ENCODE results near the gene CDYL.
"Not testable (repeated sequence)": the region's sequence is repeated elsewhere in the genome, so short reads cannot be mapped to it uniquely, and the experiment has no call there.

Gene CDYL

GRCh38 chr6:4805553-4806336 is 29.5 kb downstream of the CDYL start:
- peak; percentile 37 for DNase-seq

- no peak for DNase-seq
These were observed 30.1 kb downstream of the CDYL start for GRCh38 chr6:4806337-4806725.

DNA sequence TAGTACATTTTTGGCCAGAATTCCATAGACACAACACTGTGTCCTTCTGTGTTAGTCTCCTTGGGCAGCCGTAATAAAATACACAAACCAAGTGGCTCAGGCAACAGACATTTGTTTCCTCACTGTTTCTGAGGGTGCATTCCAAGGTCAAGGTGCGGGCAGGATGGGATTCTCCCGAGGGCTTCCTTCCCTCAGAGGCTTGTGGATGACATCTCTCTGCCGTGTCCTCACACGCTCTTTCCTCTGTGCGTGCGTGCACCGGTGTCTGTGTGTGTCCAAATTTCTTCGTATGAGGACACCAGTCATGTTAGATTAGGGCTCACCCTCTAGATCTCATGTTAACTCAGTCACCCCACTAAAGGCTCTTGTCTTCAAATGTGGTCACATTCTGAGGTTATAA is 30.6 kb downstream of the CDYL start:
- no peak for DNase-seq

DNA sequence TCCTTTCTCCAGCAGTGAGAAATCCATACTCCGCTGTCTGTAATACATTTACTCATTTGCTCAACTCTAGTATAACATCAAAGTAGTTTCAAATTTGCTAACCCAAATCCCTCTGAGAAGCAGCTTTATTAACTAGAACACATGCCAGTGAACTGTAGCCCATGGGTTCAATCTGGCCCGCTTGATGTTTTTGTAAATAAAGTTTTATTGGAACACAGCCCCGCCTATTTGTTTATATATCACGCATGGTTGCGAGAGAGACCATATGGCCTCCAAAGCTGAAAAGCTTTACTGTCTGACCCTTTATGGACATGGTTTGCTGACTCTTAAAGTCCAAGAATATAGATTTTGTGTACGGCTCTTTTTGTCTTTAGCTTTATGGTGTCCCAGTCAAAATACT is 32.2 kb downstream of the CDYL start:
- DNase-seq: no peak

DNA sequence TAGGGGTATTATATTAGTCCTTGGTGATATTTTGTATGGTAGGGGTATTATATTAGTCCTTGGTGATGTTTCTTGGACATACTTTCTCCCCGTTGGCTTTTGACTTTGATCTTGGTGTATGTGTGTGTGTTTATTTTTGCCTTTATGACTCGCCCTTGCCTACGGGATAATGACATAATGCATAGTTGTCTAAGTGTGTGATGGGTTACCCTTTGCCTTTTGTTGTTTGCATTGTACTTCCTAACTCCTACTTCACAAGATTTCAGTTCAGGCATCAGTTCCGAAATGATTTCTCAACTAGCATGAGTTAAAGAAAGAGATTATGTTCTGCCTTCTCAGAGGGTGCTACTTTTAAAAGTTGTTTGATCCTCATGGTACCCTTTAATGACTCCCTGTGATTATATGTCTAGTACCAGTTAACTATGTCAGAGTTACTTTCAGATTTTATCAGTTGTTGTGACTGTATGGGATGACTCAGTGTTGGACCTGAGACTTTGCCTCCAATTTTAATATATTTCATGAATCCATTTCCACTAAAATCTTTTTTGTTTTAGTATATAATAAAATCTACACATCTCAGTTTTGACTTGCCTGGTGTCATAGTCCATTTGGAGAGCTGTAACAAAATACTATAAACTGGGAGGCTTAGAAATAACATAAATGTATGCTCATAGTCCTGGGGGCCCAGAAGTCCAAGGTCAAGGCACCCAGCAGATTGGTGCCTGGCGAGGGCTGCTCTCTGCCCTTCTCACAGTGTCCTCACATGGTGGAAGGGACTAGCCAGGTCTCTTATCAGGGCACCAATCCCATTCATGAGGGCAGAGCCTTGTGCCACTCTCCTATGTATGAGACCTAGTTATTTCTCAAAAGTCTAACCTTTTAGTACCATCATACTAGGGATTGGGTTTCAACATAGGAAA is 34.1 kb downstream of the CDYL start:
- no peak for DNase-seq

GRCh38 chr6:4812068-4812467 is 35.9 kb downstream of the CDYL start:
- DNase-seq: no peak

GRCh38 chr6:4813055-4813454 is 36.9 kb downstream of the CDYL start:
- DNase-seq: no peak

DNA sequence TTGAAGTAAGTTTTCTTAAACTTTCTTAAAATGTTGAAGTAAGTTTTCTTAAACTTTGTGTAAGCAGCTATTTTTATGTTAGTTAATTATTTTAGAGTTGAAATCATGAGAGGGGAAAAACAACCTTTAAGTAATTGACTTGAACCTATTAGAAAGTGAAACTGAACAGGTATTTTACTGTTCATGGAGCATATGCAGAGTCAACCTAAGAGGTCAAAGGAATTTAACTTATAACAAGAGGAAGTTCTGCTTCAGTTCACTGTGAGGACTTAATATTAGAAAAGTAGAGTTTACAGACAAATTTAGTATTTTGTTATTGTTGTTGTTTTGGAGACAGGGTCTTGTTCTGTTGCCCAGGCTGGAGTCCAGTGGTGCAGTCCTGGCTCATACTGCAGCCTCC is 38.0 kb downstream of the CDYL start:
- no peak for DNase-seq

DNA sequence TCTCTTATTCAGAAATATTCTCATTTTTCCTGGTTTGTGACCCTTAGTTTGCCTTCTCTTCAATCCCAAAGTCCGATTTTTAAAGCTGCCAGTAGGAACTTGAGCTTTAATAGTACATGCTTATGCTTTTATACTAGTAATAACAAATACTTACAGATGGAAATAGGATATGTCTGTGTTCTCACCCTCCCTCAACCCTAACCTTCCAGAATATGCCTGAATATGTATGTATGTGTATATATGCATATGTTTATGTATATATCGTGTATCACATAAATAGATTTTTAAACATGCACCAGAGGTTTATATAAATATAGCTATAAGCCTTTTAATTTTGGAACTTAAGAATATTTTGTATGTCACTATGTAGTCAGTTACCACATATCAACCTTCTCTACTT is 38.8 kb downstream of the CDYL start:
- DNase-seq: no peak

DNA sequence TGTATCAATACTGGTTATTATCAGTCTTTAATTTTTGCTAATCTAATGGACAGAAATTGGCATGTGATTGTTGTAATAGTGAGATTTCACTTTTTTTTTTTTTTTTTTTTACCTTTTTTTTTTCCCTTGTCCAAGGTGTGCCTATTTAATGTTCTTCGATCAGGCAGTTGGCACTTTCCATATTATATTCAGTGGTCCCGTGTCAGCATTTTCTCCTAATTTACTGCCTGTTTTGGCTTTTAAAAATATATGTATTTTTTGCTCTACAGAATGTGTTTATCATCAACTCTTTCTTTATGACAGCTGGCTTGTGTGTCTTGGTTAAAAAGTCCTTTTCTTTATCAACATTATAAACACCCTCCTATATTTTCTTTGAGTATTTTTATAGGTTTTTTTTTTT is 39.4 kb downstream of the CDYL start:
- no peak for DNase-seq

DNA sequence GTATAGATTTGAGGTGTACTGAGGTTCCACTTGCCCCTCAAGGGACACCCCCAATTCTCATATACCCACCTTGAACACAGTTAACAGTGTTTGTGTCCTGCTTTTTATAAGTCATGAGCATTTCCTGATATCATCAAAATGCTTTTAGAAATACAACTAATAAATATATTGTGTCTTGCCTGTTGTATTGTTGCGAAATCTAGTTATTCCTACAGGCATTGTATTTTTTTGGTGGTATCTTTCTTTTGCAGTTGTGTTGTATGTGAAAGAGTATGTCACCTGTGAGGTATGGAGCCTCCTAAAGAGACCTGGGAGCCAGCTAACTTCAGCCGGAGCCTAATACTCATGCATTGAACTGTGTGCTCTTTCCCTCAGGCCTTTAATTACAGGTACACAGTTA is 40.7 kb downstream of the CDYL start:
- DNase-seq: no peak

GRCh38 chr6:4817551-4817950 is 41.3 kb downstream of the CDYL start:
- no peak for DNase-seq

DNA sequence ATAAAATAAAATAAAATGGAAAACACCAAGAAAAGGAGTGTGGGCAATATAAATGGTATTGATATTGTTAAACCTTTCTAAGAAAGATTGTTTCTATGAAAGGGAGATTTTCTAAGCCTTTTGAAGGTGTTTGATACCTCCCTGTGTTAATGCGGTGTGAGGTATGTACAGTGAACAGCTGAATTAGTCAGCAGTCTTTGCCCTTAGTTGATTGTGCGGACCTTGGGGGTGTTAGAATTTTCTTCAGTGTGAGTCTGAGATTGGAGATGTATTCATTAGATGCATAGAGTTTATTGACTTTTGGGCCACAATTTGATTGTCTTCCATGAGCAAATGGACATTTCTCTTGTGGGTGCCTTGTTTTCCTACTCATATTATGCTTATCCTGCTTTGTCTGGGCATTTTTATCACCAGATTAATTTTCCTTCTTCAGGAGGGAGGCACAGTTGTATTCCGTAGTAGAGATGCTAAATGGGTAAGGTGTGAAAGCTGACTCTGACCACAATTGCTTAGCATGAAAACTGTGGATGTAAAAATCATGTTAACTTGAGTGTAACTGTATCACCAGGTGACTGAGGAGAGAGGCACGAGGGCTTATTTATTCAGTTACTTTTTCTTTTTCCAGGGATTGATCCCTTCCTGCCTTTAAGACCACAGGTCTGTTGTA is 42.2 kb downstream of the CDYL start:
- DNase-seq: no peak

DNA sequence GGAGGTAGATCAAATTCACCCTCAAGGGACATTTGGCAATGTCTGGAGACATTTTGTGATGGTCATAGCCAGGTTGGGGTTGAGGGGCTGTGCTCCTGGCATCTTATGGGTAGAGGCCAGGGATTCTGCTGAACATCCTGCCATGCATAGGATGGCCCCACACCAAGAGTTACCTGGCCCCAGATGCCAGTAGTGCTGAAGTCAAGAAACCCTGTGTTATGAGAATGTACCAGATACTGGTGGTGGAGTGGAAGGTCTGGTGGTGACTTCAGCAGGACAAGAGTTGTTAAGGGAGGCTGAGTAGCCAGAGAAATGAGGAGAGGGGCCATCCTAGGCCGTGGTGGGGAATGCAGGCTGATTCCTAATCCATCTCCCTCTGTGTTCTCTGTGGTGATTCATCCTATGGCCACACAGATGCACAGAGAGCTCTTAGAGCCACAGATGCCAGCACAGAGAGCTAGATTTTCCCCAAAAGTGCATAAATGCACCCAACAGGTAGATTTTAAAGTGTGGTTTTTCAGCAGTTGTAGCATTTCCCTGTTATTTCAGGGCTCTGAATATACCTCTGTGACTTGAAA is 43.6 kb downstream of the CDYL start:
- no peak for DNase-seq

GRCh38 chr6:4820704-4821276 is 44.6 kb downstream of the CDYL start:
- no peak for DNase-seq

GRCh38 chr6:4822476-4822875 is 46.3 kb downstream of the CDYL start:
- DNase-seq: no peak

GRCh38 chr6:4828187-4828698 is 52.0 kb downstream of the CDYL start:
- DNase-seq: no peak

GRCh38 chr6:4829089-4829488 is 52.9 kb downstream of the CDYL start:
- no peak for DNase-seq

DNA sequence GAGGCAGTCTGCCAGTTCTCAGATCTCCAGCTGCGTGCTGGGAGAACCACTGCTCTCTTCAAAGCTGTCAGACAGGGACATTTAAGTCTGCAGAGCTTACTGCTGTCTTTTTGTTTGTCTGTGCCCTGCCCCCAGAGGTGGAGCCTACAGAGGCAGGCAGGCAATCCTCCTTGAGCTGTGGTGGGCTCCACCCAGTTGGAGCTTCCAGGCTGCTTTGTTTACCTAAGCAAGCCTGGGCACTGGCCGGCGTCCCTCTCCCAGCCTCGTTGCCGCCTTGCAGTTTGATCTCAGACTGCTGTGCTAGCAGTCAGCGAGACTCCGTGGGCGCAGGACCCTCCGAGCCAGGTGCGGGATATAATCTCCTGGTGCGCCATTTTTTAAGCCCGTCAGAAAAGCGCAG is 59.3 kb downstream of the CDYL start:
- DNase-seq: not testable (repeated sequence)

- no peak for DNase-seq
These were observed 64.0 kb downstream of the CDYL start for GRCh38 chr6:4840169-4840568.

GRCh38 chr6:4844108-4844507 is 67.9 kb downstream of the CDYL start:
- DNase-seq: peak; percentile 58

DNA sequence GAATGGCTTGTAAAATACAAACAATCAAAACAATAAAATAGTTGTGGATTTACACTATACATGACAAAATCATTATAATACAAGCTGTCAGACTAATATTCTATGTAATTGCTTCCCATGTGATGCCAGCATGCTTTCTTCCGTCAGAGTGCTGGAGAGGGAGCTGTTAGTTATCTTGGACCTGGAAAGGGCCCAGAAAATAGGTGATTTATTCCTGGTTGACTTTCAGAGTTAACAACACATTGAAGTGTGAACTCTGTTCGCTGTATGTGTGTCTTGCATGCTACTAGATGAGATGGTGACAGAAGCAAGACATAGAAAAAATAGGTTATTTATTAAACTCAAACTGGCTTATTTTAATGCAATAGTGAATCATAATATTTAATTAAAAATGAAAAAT is 70.2 kb downstream of the CDYL start:
- DNase-seq: no peak

Data from NCI-H748 treated with DMSO at 0.1 percent for 48 hours (cell line).